Trophoblast cell (in vitro differentiated cells and primary cell): Measurements from ENCODE around the gene ANGPTL5.

Experiments used
- DNase-seq, 2 donors: peaks; one replicate each; pipeline ENCODE4 v3.0.0-alpha.2; 2016
- H2AFZ ChIP-seq: 2 replicates; pipeline ENCODE4 v1.6.1; 2013; ENCODE audit warnings: low read length, moderate library complexity, mild to moderate bottlenecking; ENCODE audit not compliant: insufficient read depth, poor library complexity
- H2AK5ac ChIP-seq: 2 replicates; pipeline ENCODE4 v1.6.1; 2013; ENCODE audit warnings: mild to moderate bottlenecking, low read length
- H2BK120ac ChIP-seq: 2 replicates; pipeline ENCODE4 v1.6.1; 2013; ENCODE audit warnings: low read length, mild to moderate bottlenecking, moderate library complexity; ENCODE audit not compliant: insufficient read depth, poor library complexity
- H2BK12ac ChIP-seq: 2 replicates; pipeline ENCODE4 v1.6.1; 2013; ENCODE audit warnings: mild to moderate bottlenecking, low read length, moderate library complexity
- H2BK5ac ChIP-seq: 2 replicates; pipeline ENCODE4 v1.6.1; 2013; ENCODE audit warnings: low read length, low read depth, moderate library complexity, mild to moderate bottlenecking; ENCODE audit not compliant: poor library complexity
- H3K14ac ChIP-seq: 2 replicates; pipeline ENCODE4 v1.6.1; 2013; ENCODE audit warnings: mild to moderate bottlenecking, low read length
- H3K18ac ChIP-seq: 2 replicates; pipeline ENCODE4 v1.6.1; 2013; ENCODE audit warnings: mild to moderate bottlenecking, low read length
- H3K23ac ChIP-seq: 2 replicates; pipeline ENCODE4 v1.6.1; 2013; ENCODE audit warnings: low read length
- H3K27ac ChIP-seq: 2 replicates; pipeline ENCODE4 v1.5.1; 2013; ENCODE audit warnings: low read depth, mild to moderate bottlenecking, inconsistent platforms, low read length, moderate library complexity
- H3K27me3 ChIP-seq: 2 replicates; pipeline ENCODE4 v1.6.1; 2013; ENCODE audit warnings: inconsistent platforms, mild to moderate bottlenecking, low read length, moderate library complexity; ENCODE audit not compliant: insufficient read depth
- H3K36me3 ChIP-seq, 2 experiments: 1 replicate in 1 of 2; 2 replicates in 1 of 2; pipeline ENCODE4 v1.6.1; 2013; ENCODE audit warnings: low read length in 2 of 2, mild to moderate bottlenecking in 2 of 2, moderate library complexity in 1 of 2; ENCODE audit not compliant: insufficient read depth in 2 of 2, control insufficient read depth in 1 of 2
- H3K4ac ChIP-seq: 2 replicates; pipeline ENCODE4 v1.6.1; 2013; ENCODE audit warnings: low read depth, mild to moderate bottlenecking, low read length, moderate library complexity
- H3K4me1 ChIP-seq, 2 experiments: 1 replicate in 1 of 2; 2 replicates in 1 of 2; pipeline ENCODE4 v1.6.1; 2013; ENCODE audit warnings: low read length in 2 of 2, mild to moderate bottlenecking in 2 of 2, moderate library complexity in 1 of 2; ENCODE audit not compliant: insufficient read depth in 2 of 2, control insufficient read depth in 1 of 2
- H3K4me2 ChIP-seq: 2 replicates; pipeline ENCODE4 v1.6.1; 2013; ENCODE audit warnings: inconsistent platforms, mild to moderate bottlenecking, low read length, moderate library complexity
- H3K4me3 ChIP-seq: 2 replicates; pipeline ENCODE4 v1.5.1; 2013; ENCODE audit warnings: mild to moderate bottlenecking, low read depth, low read length, inconsistent platforms
- H3K79me1 ChIP-seq: one replicate; pipeline ENCODE4 v1.6.1; 2013; ENCODE audit warnings: low read length
- H3K79me2 ChIP-seq: 2 replicates; pipeline ENCODE4 v1.6.1; 2013; ENCODE audit warnings: low read length, mild to moderate bottlenecking; ENCODE audit not compliant: control insufficient read depth, insufficient read depth, poor library complexity
- H3K9ac ChIP-seq: 2 replicates; pipeline ENCODE4 v1.6.1; 2013; ENCODE audit warnings: mild to moderate bottlenecking, low read length
- H3K9me3 ChIP-seq: 2 replicates; pipeline ENCODE4 v1.6.1; 2013; ENCODE audit warnings: low read depth, mild to moderate bottlenecking, control low read depth, inconsistent platforms, low read length; ENCODE audit not compliant: insufficient read depth
- H4K12ac ChIP-seq: 2 replicates; pipeline ENCODE4 v1.6.1; 2013; ENCODE audit warnings: low read depth, mild to moderate bottlenecking, low read length, moderate library complexity
- H4K8ac ChIP-seq: 2 replicates; pipeline ENCODE4 v1.6.1; 2013; ENCODE audit warnings: low read depth, mild to moderate bottlenecking, low read length, moderate library complexity
- H4K91ac ChIP-seq: one replicate; pipeline ENCODE4 v1.6.1; 2013; ENCODE audit warnings: low read depth, mild to moderate bottlenecking, low read length, moderate library complexity
- WGBS: extraction: QIAGEN DNeasy Blood & Tissue Kit; methylation state at CpG from one replicate; pipeline ENCODE4 v1.1.7; 2013; ENCODE audit warnings: missing lambda C conversion rate; ENCODE audit not compliant: insufficient read length, insufficient coverage; ENCODE audit errors: extremely low coverage; 5-methylcytosine and 5-hydroxymethylcytosine counted together

ANGPTL5 gene

GRCh38 chr11:101940901-101941520 is 24.7 kb upstream of the ANGPTL5 start:
- no peak overlapping the region for H3K27ac ChIP-seq
- H3K4me1 ChIP-seq = no peaks in the 10 kb centered on the region

GRCh38 chr11:101931692-101932091 is 15.4 kb upstream of the ANGPTL5 start:
- no peak overlapping the region for H2BK120ac ChIP-seq
- no peaks in the 10 kb centered on the region for H3K9me3 ChIP-seq
- H2BK5ac ChIP-seq = no peak overlapping the region
- no peak overlapping the region for H3K27ac ChIP-seq
- H3K4me2 ChIP-seq = no peak overlapping the region
- WGBS = no CpG with 5 or more reads among the region's 6 CpGs
- H3K23ac ChIP-seq = no peak overlapping the region
- no peak overlapping the region for H2BK12ac ChIP-seq
- no peaks in the 10 kb centered on the region for H3K79me1 ChIP-seq
- H3K4ac ChIP-seq = no peak overlapping the region
- no peak overlapping the region for H2AFZ ChIP-seq
- H3K18ac ChIP-seq = no peak overlapping the region
- H3K36me3 ChIP-seq = no peaks in the 10 kb centered on the region
- H3K4me3 ChIP-seq = no peak overlapping the region
- no peak overlapping the region for H4K12ac ChIP-seq
- no peak overlapping the region for H4K91ac ChIP-seq
- no peak overlapping the region for H3K14ac ChIP-seq
- H4K8ac ChIP-seq = no peak overlapping the region
- H3K9ac ChIP-seq = no peak overlapping the region
- H3K4me1 ChIP-seq = no peaks in the 10 kb centered on the region
- DNase-seq = no peak
- H3K27me3 ChIP-seq = no peaks in the 10 kb centered on the region
- H2AK5ac ChIP-seq = no peak overlapping the region
- H3K79me2 ChIP-seq = no peaks in the 10 kb centered on the region

More at GRCh38 chr11:101940901-101941520, 24.7 kb upstream of the ANGPTL5 start:
- Histone ChIP-seq H3K4me2 (no peak overlapping the region), H2AK5ac (no peak overlapping the region), H3K79me2 (no peaks in the 10 kb centered on the region), H3K9me3 (no peaks in the 10 kb centered on the region), H2BK120ac (no peak overlapping the region), H3K36me3 (no peaks in the 10 kb centered on the region), H3K18ac (no peak overlapping the region), H4K91ac (no peak overlapping the region), H3K79me1 (no peaks in the 10 kb centered on the region), H3K4me3 (no peak overlapping the region), H3K27me3 (no peaks in the 10 kb centered on the region), H3K23ac (no peak overlapping the region), H2BK5ac (no peak overlapping the region), H3K4ac (no peak overlapping the region), H3K9ac (no peak overlapping the region), H4K8ac (no peak overlapping the region), H2BK12ac (no peak overlapping the region), H2AFZ (no peak overlapping the region), H3K14ac (no peak overlapping the region), H4K12ac (no peak overlapping the region)
- DNase-seq = no peak
- WGBS = no CpG with 5 or more reads among the region's 3 CpGs

- no peak overlapping the region for H2AFZ ChIP-seq
- H2BK12ac ChIP-seq = no peak overlapping the region
- no peak overlapping the region for H4K12ac ChIP-seq
- no peaks in the 10 kb centered on the region for H3K4me1 ChIP-seq
- H3K9me3 ChIP-seq = no peaks in the 10 kb centered on the region
- no peak overlapping the region for H3K4me2 ChIP-seq
- H2BK5ac ChIP-seq = no peak overlapping the region
- H3K14ac ChIP-seq = no peak overlapping the region
- H3K9ac ChIP-seq = no peak overlapping the region
- no peak overlapping the region for H4K8ac ChIP-seq
- no peak overlapping the region for H3K27ac ChIP-seq
- H3K79me1 ChIP-seq = no peaks in the 10 kb centered on the region
- H3K23ac ChIP-seq = no peak overlapping the region
- H3K27me3 ChIP-seq = no peaks in the 10 kb centered on the region
- H3K36me3 ChIP-seq = no peaks in the 10 kb centered on the region
- H3K79me2 ChIP-seq = no peaks in the 10 kb centered on the region
- H4K91ac ChIP-seq = no peak overlapping the region
- no peak overlapping the region for H2AK5ac ChIP-seq
- no peak overlapping the region for H2BK120ac ChIP-seq
- no peak overlapping the region for H3K18ac ChIP-seq
- DNase-seq = no peak
- no CpG with 5 or more reads among the region's 5 CpGs for WGBS
- no peak overlapping the region for H3K4ac ChIP-seq
- H3K4me3 ChIP-seq = no peak overlapping the region
Observed at GRCh38 chr11:101929294-101929915, 13.1 kb upstream of the ANGPTL5 start.

- Histone ChIP-seq H3K23ac (no peak overlapping the region), H3K14ac (no peak overlapping the region), H2BK5ac (no peak overlapping the region), H3K36me3 (no peaks in the 10 kb centered on the region), H2AK5ac (no peak overlapping the region), H3K79me1 (no peaks in the 10 kb centered on the region), H3K9ac (no peak overlapping the region), H2AFZ (no peak overlapping the region), H3K18ac (no peak overlapping the region), H3K27ac (no peak overlapping the region), H3K27me3 (no peaks in the 10 kb centered on the region), H3K4me2 (no peak overlapping the region), H4K91ac (no peak overlapping the region), H2BK12ac (no peak overlapping the region), H3K79me2 (no peaks in the 10 kb centered on the region), H3K4me3 (no peak overlapping the region), H3K9me3 (no peaks in the 10 kb centered on the region), H3K4me1 (no peaks in the 10 kb centered on the region), H4K8ac (no peak overlapping the region), H4K12ac (no peak overlapping the region), H3K4ac (no peak overlapping the region), H2BK120ac (no peak overlapping the region)
- no CpG with 5 or more reads among the region's 2 CpGs for WGBS
- DNase-seq = no peak
Observed at GRCh38 chr11:101923554-101923953, 7.2 kb upstream of the ANGPTL5 start.
